Tongue (tissue), 2 donors: ENCODE measurements around the gene RAD50. TPM values are rescaled to one million over a fixed set of nuclear protein-coding genes. Genes with fewer than 3 reads are reported as not detected.
"Not testable (repeated sequence)": the region's sequence is repeated elsewhere in the genome, so short reads cannot be mapped to it uniquely, and the experiment has no call there.

Source experiments
- DNase-seq: peaks from one replicate; pipeline ENCODE4 v3.0.0-alpha.2; 2015
- total RNA-seq: library from RNA; depleted of rRNA; stranded (reverse); fragments of >200 nt; gene quantifications from one replicate; pipeline ENCODE4 v1.2.3, GENCODE V29; 2014

Gene RAD50
- total RNA-seq, 1 donor from 2014 or later: 48.8 TPM

DNA sequence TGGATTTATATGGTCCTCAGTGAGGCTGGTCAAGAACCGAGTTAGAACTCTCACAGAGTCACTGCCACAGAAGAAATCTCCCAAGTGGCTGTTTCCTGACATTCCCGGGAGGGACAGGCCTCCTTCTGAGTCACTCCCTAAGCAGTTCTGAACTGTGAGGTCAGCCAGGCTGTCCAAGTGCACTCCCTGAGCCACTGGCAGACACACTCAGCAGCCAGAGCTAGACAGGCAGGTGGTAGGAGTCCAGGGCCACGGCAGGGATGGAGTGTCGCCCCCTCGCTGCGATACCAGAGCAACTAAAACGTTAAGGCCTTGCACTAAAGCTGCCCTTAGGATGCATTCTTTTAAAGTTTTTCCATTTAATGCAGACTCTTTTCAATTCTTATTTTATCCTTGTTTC lies 120.4 kb downstream of the RAD50 start:
- DNase-seq: no peak

DNA sequence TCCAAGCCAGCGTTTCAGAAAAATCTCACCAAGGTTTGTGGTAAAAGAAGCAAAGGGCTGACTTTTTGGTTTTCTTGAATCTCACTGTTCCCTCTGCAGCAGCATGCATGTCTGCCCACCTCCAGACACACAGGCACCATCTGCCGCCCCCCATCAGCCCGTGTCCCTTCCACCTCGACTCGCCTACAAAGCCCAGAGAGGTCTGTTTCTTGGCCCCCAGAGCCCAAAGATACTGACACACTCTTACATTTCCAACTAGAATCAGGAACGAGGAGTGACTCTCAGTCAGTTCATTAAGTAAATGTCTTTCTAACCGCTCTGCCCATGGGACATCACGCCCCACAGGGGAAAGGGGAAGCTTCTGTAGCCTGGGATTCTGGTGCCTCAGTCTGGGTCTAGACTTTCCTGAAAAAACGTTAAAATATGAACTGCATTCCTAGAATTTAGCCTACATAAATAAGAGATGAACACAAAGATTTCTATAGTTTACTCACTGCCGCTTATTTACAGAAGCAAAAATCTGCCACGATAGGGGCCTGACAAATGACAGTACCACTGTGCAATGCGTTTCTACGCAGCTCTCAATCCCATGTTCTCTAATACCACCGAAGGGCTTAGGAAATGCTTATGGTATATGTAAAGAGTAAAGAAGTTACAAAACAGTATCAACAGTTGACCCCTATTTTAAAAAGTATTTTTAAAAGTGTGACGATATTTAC lies 121.1 kb downstream of the RAD50 start:
- DNase-seq: no peak

GRCh38 chr5:132678735-132679134 lies 122.0 kb downstream of the RAD50 start:
- DNase-seq: no peak

- no peak for DNase-seq
Measured at GRCh38 chr5:132679166-132679565, 122.4 kb downstream of the RAD50 start.

DNA sequence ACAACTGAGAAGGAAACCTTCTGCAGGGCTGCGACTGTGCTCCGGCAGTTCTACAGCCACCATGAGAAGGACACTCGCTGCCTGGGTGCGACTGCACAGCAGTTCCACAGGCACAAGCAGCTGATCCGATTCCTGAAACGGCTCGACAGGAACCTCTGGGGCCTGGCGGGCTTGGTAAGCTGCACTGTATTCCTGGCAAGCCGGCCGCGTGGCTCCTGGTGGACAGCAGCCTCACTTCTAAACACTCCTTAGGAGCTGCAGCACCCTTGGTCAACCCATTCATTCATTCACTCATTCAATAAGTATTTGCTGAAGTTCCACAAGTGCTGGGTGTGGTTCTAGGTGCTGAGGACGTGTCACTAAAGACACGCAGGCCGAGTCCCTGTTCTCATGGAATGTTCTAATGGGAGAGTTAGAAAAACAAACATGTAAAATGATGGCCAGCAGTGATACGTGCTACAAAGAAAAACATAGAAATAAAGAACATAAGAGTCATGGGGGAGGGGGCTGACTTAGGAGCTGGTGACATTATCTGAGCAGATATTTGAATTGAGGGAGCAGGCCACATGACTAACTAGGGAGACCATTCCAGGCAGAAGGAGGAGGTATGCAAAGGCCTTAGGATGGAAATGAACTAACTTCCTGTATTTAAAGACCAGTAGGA lies 123.1 kb downstream of the RAD50 start:
- DNase-seq: no peak

- DNase-seq: no peak
Measured at GRCh38 chr5:132680780-132681475, 124.2 kb downstream of the RAD50 start.

GRCh38 chr5:132681476-132681831 lies 124.7 kb downstream of the RAD50 start:
- no peak for DNase-seq

DNA sequence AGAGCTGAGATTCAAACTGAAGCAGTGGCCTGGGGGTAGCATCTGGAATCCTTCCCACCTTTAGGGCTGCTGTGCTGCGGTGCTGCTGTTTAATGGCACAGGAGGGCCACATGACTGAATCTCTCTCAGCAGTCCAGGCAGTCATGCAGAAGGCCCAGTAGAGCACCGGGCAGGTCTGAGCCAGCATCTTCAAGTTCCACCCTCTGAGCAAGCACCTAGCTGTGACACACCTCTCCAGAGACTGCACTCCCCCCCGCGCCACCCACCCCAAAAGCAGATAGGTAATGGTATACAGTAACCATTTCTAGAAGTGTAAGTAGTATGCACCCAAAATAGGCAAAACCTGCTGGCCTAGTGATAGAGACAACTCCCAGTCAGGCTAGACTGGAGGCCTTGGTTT lies 125.2 kb downstream of the RAD50 start:
- DNase-seq: no peak

DNA sequence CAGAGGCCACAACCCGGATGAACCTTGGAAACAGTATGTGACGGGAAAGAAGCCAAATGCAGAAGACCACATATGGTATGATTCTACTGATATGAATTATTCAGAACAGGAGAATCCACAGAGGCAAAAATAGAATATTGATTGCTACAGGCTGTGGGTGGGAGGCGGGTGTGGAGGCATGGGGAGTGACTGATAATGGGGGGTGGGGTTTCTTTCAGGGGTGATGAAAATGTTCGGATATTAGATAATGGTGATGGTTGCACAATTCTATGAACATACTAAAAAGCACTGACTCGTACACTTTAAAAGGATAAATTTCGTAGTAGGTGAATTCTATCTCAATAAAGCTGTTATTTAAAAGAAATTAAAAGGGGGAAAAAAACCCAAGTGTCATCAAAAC lies 127.7 kb downstream of the RAD50 start:
- DNase-seq: no peak

GRCh38 chr5:132684922-132685720 lies 128.3 kb downstream of the RAD50 start:
- DNase-seq: no peak

- no peak for DNase-seq
Measured at GRCh38 chr5:132686193-132686592, 129.4 kb downstream of the RAD50 start.

GRCh38 chr5:132687995-132688394 lies 131.2 kb downstream of the RAD50 start:
- DNase-seq: no peak

GRCh38 chr5:132688536-132689339 lies 132.0 kb downstream of the RAD50 start:
- no peak for DNase-seq

DNA sequence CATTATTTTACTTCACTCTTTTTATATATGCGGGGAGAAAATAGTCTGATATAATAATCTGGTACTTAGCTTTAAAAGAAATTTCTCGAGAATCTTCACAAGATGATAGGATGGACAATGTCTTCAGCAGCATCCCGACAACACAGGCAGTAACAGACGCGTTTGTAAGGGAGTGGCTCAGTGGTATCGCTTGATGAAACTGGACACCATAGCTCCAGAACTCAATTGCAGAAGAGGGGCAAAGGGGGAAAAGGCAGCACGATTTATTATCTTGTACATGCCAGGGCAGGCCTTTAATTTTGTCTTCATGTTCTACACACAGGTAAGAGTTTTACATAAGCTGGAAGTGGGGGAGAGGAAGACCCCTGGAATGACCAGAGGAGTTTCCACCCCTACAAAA lies 132.7 kb downstream of the RAD50 start:
- no peak for DNase-seq

GRCh38 chr5:132690156-132690555 lies 133.4 kb downstream of the RAD50 start:
- DNase-seq: no peak

- not testable (repeated sequence) for DNase-seq
Measured at GRCh38 chr5:132691755-132692631, 135.2 kb downstream of the RAD50 start.

GRCh38 chr5:132692632-132692967 lies 135.8 kb downstream of the RAD50 start:
- DNase-seq: no peak
